HG02885 (cell line): Measurements from ENCODE around the gene GPD1.
A peak's percentile ranks its signal among the peaks of the same experiment; 100 is the strongest.

Experiments
- ATAC-seq: cut with Tn5 transposase; IDR thresholded peaks from one replicate; pipeline ENCODE4 v1.9.1; 2021; ENCODE audit warnings: mild to moderate bottlenecking; ENCODE audit not compliant: unreplicated experiment, poor library complexity

GPD1 gene

GRCh38 chr12:50099302-50100008 lies 4.4 kb upstream of the GPD1 start:
- no peak for ATAC-seq

GRCh38 chr12:50100561-50100960 lies 3.2 kb upstream of the GPD1 start:
- ATAC-seq = no peak

DNA sequence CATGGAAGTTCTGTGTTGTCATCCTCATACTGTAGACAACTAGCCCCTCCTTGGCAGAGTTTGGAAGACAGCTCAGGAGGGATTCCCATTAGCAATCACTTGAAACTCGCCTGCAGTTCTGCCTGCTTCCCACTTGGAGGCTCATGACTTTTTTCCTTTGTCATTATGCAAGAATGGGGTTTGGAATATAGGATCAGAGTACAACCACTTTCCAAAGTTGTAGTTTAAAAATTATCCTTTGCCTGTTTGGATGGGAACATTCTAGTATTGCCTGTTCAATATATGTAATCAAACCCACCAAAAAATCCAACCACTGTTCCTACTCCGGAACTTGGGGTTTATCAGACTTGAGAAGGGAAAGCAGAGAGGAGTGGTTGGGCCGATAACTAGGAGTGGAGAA lies 2.1 kb upstream of the GPD1 start:
- ATAC-seq = no peak

GRCh38 chr12:50102131-50102531 lies 1.7 kb upstream of the GPD1 start:
- no peak for ATAC-seq

- ATAC-seq = no peak
These were observed 1.0 kb upstream of the GPD1 start for GRCh38 chr12:50102646-50103309.

DNA sequence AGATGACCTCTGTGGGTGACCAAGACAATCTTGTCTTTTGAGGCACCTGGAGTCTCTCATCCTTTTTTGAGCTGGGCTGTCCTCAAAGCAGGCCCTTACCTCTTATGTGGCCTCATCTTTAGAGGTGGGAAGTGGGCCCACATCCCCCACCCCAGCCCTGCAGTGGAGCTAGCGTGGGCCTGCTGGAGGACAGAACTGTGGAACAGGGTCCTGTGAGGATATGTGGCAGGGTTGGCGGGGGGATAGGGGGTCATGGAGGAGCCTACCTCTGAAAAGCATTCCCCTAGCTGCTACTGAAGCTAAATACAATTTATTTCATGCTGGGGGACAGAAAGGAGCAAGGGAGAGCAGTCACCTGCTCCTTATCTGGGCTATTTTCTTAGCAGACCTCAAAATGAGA lies 457 bp upstream of the GPD1 start:
- ATAC-seq = no peak

DNA sequence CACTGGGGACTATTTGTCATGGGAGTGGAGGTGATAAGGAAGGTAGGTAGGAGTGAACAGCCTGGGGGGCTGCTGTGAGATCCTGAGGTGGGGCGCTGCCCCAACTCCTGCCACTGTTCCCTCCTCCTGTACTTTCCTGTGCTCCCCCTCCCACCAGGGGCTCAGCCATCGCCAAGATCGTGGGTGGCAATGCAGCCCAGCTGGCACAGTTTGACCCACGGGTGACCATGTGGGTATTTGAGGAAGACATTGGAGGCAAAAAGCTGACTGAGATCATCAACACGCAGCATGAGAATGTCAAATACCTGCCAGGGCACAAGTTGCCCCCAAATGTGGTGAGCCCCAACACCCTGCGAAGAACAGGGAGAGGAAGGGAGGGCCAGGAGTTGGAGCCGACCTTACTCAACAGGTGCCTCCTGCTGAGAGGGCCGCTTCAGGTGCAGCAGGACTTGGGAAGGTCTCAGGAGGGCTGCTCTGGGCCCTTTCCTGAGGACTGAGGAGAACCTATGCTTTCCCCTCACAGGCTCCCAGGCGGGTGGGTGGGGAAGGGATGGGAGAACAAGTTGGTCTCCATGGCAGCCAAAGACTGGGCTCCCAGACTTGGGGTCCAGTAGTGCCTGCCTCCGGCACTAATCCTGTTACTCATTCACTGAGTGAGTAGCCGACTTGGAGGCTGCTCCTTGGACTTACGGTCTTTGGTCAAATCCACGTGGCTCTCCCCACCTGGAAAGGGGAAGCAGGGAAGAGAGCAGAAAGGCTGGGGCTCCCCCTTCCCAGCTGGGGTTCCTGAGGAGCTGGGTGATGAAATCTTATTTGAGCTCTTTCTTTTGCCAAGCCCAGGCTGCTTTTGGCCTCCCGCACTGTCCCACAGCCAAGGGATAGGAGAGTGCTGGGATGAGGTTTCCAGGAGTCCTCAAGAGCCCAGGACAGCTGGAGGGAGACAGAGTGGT lies 884 bp downstream of the GPD1 start:
- ATAC-seq = no peak

GRCh38 chr12:50105913-50106450 lies 2.2 kb downstream of the GPD1 start:
- no peak for ATAC-seq

DNA sequence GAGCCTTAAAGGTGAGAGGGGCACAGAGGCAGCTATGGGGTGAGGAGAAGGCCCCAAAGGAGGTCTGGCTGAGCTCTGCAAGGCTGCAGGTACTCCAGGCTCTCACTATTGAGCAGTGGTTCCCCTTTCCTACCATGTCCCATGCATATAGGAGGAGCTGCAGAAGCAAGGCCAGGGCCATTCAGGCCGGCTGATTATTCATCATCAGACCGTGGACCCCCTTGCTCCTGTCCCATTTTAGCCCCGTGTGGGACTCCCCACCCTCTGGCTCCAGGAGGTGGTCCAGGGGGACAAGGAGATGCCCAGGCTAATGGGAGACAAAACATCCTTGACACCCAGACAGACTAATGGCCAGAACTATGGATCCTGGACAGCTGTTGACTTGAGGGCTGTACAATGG lies 3.1 kb downstream of the GPD1 start:
- no peak for ATAC-seq

GRCh38 chr12:50107416-50108268 lies 3.8 kb downstream of the GPD1 start:
- ATAC-seq = no peak

DNA sequence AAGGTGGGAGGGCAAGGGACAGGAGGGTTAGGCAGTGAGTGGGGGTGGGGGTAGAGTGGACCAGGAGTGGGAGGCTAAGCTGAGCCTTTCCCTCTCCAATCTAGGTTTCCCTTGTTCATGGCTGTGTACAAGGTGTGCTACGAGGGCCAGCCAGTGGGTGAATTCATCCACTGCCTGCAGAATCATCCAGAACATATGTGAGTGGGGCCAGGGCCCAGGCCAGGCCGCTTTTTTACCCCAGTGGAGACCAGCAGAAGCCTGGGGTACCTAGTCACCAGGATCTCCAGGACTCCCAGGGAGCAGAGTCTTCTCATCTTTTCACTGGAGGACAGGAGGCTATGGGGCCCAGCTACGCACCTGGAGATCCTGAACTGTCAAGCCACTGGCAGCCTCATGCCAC lies 5.5 kb downstream of the GPD1 start:
- ATAC-seq = no peak

DNA sequence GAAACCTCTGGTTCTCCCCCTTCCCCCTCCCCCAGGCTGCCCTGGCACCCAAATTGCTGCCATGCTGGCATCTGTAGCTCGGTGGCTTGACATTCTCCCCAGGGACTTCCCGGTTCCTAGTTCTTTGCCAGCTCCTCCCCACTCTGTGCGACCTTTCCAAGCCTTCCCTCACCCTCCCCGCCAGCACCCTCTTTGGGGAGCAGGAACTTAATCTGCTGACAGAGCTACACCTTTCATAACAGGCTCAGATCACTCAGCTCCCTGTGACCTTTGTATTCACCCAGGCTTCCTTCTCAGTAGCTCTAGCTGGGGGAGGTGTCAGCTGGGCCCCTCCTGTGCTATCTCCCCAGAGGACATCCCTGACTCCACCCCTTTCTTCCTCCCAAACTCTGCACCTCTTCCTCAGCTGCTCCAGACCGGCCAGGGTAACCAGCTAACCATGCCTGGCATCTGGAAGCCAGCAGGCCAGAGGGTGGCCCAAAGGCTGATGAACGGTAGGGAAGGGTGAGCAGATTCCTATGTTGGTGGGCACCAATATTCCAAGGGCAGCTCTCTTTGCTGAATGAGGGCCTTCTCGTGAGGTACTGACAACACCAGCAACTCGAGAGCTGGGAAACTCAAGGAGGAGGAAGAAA lies 6.4 kb downstream of the GPD1 start:
- no peak for ATAC-seq

GRCh38 chr12:50110762-50111351 lies 7.0 kb downstream of the GPD1 start:
- ATAC-seq = no peak

- ATAC-seq = peak; percentile 2
These were observed 7.5 kb downstream of the GPD1 start for GRCh38 chr12:50111395-50111692.

- peak; percentile 83 for ATAC-seq
These were observed 8.1 kb downstream of the GPD1 start, which contains the start of gene COX14 for GRCh38 chr12:50111693-50112455. TSS of gene COX14 (plus strand) at chr12:50112236. CDS start at chr12:50120044, 7,808 bp downstream.

- no peak for ATAC-seq
These were observed 8.8 kb downstream of the GPD1 start for GRCh38 chr12:50112456-50113218.

DNA sequence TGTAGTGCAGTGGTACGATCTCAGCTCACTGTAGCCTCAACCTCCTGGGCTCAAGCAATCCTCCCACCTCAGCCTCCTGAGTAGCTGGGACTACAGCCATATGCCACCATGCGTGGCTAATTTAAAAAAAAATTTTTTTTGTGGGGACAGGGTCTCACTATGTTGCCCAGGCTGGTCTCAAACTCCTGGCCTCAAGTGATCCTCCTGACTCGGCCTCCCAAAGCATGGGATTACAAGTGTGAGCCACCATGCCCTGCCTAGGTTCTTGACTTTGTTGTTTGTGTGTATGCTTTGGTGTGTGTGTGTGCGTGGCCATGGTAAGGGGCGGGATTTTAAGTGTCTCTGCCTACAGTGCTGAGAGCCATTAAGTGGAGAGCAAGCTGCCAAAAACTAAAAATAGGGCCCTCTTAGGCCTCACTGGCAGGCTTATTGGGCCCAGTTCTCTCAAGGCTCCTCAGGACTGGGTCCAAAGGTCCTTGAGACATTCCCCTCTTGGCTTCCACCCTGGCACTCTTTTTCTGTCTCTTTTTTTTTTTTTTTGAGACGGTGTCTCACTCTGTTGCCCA lies 13.3 kb downstream of the GPD1 start:
- no peak for ATAC-seq
